Ishikawa (cell line): Measurements from ENCODE around the gene RREB1.

ENCODE experiments used
- CEBPB ChIP-seq: IDR thresholded peaks from 2 replicates; pipeline ENCODE4 v1.6.1; 2012
- CREB1 ChIP-seq: IDR thresholded peaks from 2 replicates; pipeline ENCODE4 v1.6.1; 2012; ENCODE audit warnings: low read depth
- EGR1 ChIP-seq: IDR thresholded peaks from 2 replicates; pipeline ENCODE4 v1.6.1; 2012
- EP300 ChIP-seq: IDR thresholded peaks from 2 replicates; pipeline ENCODE4 v1.6.1; 2012; ENCODE audit warnings: borderline replicate concordance
- FOXM1 ChIP-seq: IDR thresholded peaks from 2 replicates; pipeline ENCODE4 v1.6.1; 2012; ENCODE audit warnings: low read depth, borderline replicate concordance
- NFIC ChIP-seq: IDR thresholded peaks from 2 replicates; pipeline ENCODE4 v1.6.1; 2012
- RAD21 ChIP-seq: IDR thresholded peaks from 2 replicates; pipeline ENCODE4 v1.6.1; 2012; ENCODE audit warnings: low read depth
- REST ChIP-seq: IDR thresholded peaks from 2 replicates; pipeline ENCODE4 v1.6.1; 2012; ENCODE audit warnings: low read depth, mild to moderate bottlenecking
- TAF1 ChIP-seq: IDR thresholded peaks from 2 replicates; pipeline ENCODE4 v1.6.1; 2012; ENCODE audit warnings: low read depth, mild to moderate bottlenecking
- TCF12 ChIP-seq: IDR thresholded peaks from 2 replicates; pipeline ENCODE4 v1.6.1; 2012; ENCODE audit warnings: low read depth
- TEAD4 ChIP-seq: IDR thresholded peaks from 2 replicates; pipeline ENCODE4 v1.6.1; 2012
- USF1 ChIP-seq: IDR thresholded peaks from 2 replicates; pipeline ENCODE4 v1.6.1; 2012
- YY1 ChIP-seq: IDR thresholded peaks from 2 replicates; pipeline ENCODE4 v1.6.1; 2012; ENCODE audit warnings: low read depth
- ZBTB7A ChIP-seq: IDR thresholded peaks from 2 replicates; pipeline ENCODE4 v1.6.1; 2012; ENCODE audit warnings: low read depth
- TF ChIP-seq, protein P1 (sequence below): IDR thresholded peaks from 2 replicates; pipeline ENCODE4 v1.6.1; 2012

The RREB1 gene

DNA sequence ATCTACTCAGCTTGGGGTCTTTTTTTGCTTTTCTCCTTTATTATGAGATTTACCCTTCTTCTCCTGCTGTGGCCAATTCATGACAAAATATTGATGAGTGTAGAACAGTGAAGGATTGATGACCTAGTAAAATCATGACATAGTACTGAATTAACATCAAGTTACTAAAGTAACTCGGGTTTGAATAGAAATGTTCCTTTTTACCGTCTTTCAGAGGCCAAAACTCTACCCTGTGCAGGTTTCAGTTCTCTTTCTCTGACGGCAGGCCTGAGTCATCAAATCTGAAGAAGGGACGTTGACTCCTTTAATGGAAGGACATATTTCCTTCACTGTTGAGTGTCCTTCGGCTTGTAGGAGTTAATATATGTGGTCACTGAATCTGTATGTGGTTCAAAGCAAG lies 80.7 kb downstream of the RREB1 start:
- TF ChIP-seq REST (no peak), EGR1 (no peak), FOXM1 (no peak), NFIC (no peak), TAF1 (no peak), CEBPB (no peak), RAD21 (no peak), USF1 (no peak), ZBTB7A (no peak), CREB1 (no peak), TEAD4 (no peak), TCF12 (no peak), EP300 (no peak), YY1 (no peak)
- TF ChIP-seq, protein P1, sequence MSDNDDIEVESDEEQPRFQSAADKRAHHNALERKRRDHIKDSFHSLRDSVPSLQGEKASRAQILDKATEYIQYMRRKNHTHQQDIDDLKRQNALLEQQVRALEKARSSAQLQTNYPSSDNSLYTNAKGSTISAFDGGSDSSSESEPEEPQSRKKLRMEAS, result no peak

DNA sequence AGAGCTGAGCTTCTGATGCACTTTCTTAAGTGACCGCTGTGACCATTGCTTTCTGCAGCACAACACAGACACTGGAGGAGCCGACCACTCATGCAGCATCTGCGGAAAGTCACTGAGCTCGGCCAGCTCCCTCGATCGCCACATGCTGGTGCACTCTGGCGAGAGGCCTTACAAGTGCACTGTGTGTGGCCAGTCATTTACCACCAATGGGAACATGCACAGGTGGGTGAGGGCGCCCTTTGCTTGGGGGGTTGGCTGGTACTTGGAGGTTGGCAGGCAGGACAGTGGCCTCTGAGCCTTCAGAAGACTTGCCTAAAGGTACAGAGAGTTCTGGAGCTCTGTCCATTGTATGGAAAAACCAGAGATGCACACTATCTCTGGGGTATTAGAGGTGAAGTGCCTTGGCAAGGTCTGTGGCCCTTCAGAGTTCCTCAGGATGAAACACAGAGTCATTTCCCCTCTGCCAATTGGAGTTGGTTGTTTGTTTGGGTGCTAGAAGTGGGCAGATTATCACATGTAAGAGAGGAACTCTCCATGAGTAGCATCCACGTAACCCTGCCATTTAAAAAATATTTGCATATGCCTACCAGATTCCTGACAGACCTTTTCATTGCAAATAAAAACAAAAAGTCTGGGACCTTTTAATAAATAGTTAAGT lies 81.5 kb downstream of the RREB1 start:
- TF ChIP-seq CEBPB, result no peak
- TF ChIP-seq RAD21, result no peak
- TF ChIP-seq REST, result no peak
- TF ChIP-seq, protein P1, result no peak
- TF ChIP-seq ZBTB7A, result no peak
- TF ChIP-seq TAF1, result no peak
- TF ChIP-seq USF1, result no peak
- no peak for TF ChIP-seq EP300
- TF ChIP-seq TCF12, result no peak
- no peak for TF ChIP-seq NFIC

GRCh38 chr6:7190791-7191190 lies 83.0 kb downstream of the RREB1 start:
- TF ChIP-seq TCF12, result no peak
- no peak for TF ChIP-seq RAD21
- TF ChIP-seq EP300, result no peak
- TF ChIP-seq, protein P1, result no peak
- no peak for TF ChIP-seq NFIC
- no peak for TF ChIP-seq EGR1
- TF ChIP-seq USF1, result no peak
- TF ChIP-seq CREB1, result no peak
- TF ChIP-seq YY1, result no peak
- no peak for TF ChIP-seq TEAD4
- TF ChIP-seq REST, result no peak
- TF ChIP-seq ZBTB7A, result no peak
- TF ChIP-seq FOXM1, result no peak
- no peak for TF ChIP-seq CEBPB
- no peak for TF ChIP-seq TAF1

GRCh38 chr6:7193122-7193521 lies 85.4 kb downstream of the RREB1 start:
- TF ChIP-seq REST (no peak), TEAD4 (no peak), TCF12 (no peak), YY1 (no peak), FOXM1 (no peak), EP300 (no peak), TAF1 (no peak), CEBPB (no peak), NFIC (no peak), CREB1 (no peak), RAD21 (no peak), EGR1 (no peak), ZBTB7A (no peak), USF1 (no peak)
- TF ChIP-seq, protein P1, result no peak
